ENCODE data around the gene BCR.

GRCh38 chr22:23157560-23158515, 22.5 kb upstream of the BCR start:
- no peak for TF ChIP-seq CTCF (IDR thresholded peaks at IDR 0.05)
- TF ChIP-seq POLR2A (IDR thresholded peaks at IDR 0.05): no peak
